ENCODE data around the gene ARHGEF17.

GRCh38 chr11:73340164-73340563 lies 32.1 kb downstream of the ARHGEF17 start:
- TF ChIP-seq EZH2phosphoT487 (IDR thresholded peaks at IDR 0.05; ENCODE audit: insufficient read depth, low read depth) = no peak
- no peak for TF ChIP-seq EZH2 (IDR thresholded peaks at IDR 0.05; ENCODE audit: insufficient read depth, poor library complexity, severe bottlenecking)

All from GM23248 (cell line).